ENCODE data around the gene HOXB8.
A peak's percentile ranks its signal among the peaks of the same experiment; 100 is the strongest.

The HOXB8 gene

GRCh38 chr17:48597528-48597777, 17.6 kb downstream of the HOXB8 start:
- H3K4me3 ChIP-seq (ENCODE audit: control insufficient read depth, low read depth, low read length) = peak overlapping the region; percentile 65

GRCh38 chr17:48596735-48597527, 18.2 kb downstream of the HOXB8 start:
- TF ChIP-seq CTCF (conservative IDR thresholded peaks at IDR 0.05; ENCODE audit: control insufficient read depth, insufficient read depth, low read depth, low read length) = no peak
- peak overlapping the region; percentile 65 for H3K4me3 ChIP-seq (ENCODE audit: control insufficient read depth, low read depth, low read length)
- peak; percentile 72 for DNase-seq (ENCODE audit: low read depth)

More at GRCh38 chr17:48597528-48597777, 17.6 kb downstream of the HOXB8 start:
- no peak for DNase-seq (ENCODE audit: low read depth)
- TF ChIP-seq CTCF (conservative IDR thresholded peaks at IDR 0.05; ENCODE audit: control insufficient read depth, insufficient read depth, low read depth, low read length) = no peak

DNA sequence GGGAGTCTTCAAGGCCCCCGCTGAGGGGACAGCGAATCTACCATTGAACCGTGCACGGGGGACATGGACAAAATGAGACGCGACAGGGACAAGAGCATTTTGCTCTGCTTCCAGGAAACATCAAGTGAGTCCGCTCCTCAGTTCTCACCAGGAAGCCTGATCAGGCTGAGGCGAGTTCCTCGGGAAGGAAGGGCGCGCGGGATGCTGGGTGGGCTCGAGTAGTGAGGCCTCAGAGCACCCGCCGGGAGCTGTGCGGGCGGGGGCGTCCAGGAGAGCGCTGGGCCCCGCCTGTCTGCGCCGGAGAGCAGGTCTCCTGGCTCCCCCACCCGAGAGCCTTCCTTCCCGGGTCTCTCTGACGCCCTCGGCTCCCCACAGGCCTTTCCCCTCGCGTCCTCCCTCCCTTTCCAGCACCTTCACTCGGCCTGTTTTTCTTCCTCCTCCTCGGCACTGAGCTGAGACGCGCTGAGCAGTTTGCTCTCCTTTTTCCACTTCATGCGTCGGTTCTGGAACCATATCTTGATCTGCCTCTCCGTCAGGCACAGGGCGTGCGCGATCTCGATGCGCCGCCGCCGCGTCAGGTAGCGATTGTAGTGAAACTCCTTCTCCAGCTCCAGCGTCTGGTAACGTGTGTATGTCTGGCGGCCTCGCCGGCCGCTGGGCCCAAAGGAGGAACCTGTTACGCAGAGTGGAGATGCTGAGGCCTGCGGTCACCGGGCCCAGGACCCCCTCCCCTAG, 18.9 kb downstream of the HOXB8 start:
- no peak for DNase-seq (ENCODE audit: low read depth)
- peak overlapping the region; percentile 65 for H3K4me3 ChIP-seq (ENCODE audit: control insufficient read depth, low read depth, low read length)
- no peak for TF ChIP-seq CTCF (conservative IDR thresholded peaks at IDR 0.05; ENCODE audit: control insufficient read depth, insufficient read depth, low read depth, low read length)

- no peak overlapping the region for H3K4me3 ChIP-seq (ENCODE audit: control insufficient read depth, low read depth, low read length)
- no peak for DNase-seq (ENCODE audit: low read depth)
- TF ChIP-seq CTCF (conservative IDR thresholded peaks at IDR 0.05; ENCODE audit: control insufficient read depth, insufficient read depth, low read depth, low read length) = no peak
These were observed 19.7 kb downstream of the HOXB8 start for GRCh38 chr17:48595278-48595999.

- no peak for TF ChIP-seq CTCF (conservative IDR thresholded peaks at IDR 0.05; ENCODE audit: control insufficient read depth, insufficient read depth, low read depth, low read length)
- peak overlapping the region; percentile 7 for H3K4me3 ChIP-seq (ENCODE audit: control insufficient read depth, low read depth, low read length)
- no peak for DNase-seq (ENCODE audit: low read depth)
These were observed 20.4 kb downstream of the HOXB8 start for GRCh38 chr17:48594538-48595277.

DNA sequence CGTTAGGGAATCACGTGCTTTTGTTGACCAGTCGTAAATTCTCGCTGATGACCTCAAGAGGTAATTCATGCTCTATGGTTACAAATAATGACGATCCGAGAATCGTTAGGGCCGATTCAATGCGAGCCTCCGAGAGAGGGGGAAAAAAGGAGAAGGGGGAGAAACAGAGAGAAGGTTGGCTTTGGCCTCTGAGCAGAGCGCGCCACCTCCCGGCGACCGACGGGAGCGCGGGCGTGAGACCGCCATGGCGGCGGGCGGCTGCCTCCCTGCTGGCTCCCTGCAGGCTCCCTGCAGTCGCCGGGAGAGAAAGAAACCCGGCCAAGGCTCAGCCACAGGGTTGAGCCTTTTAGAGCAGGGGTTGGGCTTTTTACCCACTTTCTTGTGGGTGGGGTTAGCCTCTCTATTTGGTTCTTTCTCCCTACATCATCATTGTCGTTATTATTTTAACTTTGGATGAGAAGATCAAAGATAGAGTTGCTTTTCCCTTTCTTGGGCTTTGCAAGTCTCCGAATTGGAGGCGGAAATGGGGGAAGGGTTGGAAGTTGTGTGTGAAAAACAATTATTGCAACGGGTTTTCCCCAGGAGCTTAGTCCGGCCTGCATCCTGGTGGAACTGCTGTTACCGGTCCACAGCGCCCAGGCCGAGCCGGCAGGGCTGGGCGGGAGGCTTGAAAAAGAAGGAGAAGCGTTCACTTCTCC, 21.1 kb downstream of the HOXB8 start:
- peak overlapping the region; percentile 46 for H3K4me3 ChIP-seq (ENCODE audit: control insufficient read depth, low read depth, low read length)
- TF ChIP-seq CTCF (conservative IDR thresholded peaks at IDR 0.05; ENCODE audit: control insufficient read depth, insufficient read depth, low read depth, low read length) = peak; percentile 76
- peak; percentile 90 for DNase-seq (ENCODE audit: low read depth)

Measured in fibroblast of mammary gland (primary cell).